H9 (cell line): ENCODE data around the gene IGSF9. TPM values are rescaled to one million over a fixed set of nuclear protein-coding genes. Genes with fewer than 3 reads are reported as not detected.

Experiments used
- DNase-seq: peaks from one replicate; pipeline ENCODE4 v3.0.0-alpha.2; 2017
- H2AFZ ChIP-seq: one replicate; pipeline ENCODE4 v1.6.1; 2013; ENCODE audit warnings: mild to moderate bottlenecking, low read length, control low read depth, moderate library complexity
- H2AK5ac ChIP-seq: 2 replicates; pipeline ENCODE4 v1.6.1; 2013; ENCODE audit warnings: low read length, control low read depth, mixed read lengths; ENCODE audit not compliant: insufficient read length
- H2BK120ac ChIP-seq: one replicate; pipeline ENCODE4 v1.6.1; 2013; ENCODE audit warnings: low read depth, mild to moderate bottlenecking, low read length, control low read depth, inconsistent platforms; ENCODE audit not compliant: poor library complexity, severe bottlenecking
- H2BK12ac ChIP-seq: 2 replicates; pipeline ENCODE4 v1.6.1; 2013; ENCODE audit warnings: low read length, control low read depth, mixed read lengths, low read depth; ENCODE audit not compliant: insufficient read length
- H2BK15ac ChIP-seq: 2 replicates; pipeline ENCODE4 v1.6.1; 2013; ENCODE audit warnings: low read depth, low read length, control low read depth
- H2BK20ac ChIP-seq: one replicate; pipeline ENCODE4 v1.6.1; 2013; ENCODE audit warnings: low read depth, mild to moderate bottlenecking, low read length, control low read depth, inconsistent platforms; ENCODE audit not compliant: poor library complexity, severe bottlenecking
- H2BK5ac ChIP-seq: 2 replicates; pipeline ENCODE4 v1.6.1; 2013; ENCODE audit warnings: low read length, control low read depth, mixed read lengths; ENCODE audit not compliant: insufficient read length
- H3K14ac ChIP-seq: 2 replicates; pipeline ENCODE4 v1.6.1; 2013; ENCODE audit warnings: low read length, control low read depth; ENCODE audit not compliant: insufficient read depth
- H3K18ac ChIP-seq: 2 replicates; pipeline ENCODE4 v1.6.1; 2013; ENCODE audit warnings: low read depth, mild to moderate bottlenecking, mixed read lengths, low read length, control low read depth; ENCODE audit not compliant: insufficient read length
- H3K23ac ChIP-seq: 2 replicates; pipeline ENCODE4 v1.6.1; 2013; ENCODE audit warnings: low read length, control low read depth, mixed read lengths, low read depth; ENCODE audit not compliant: insufficient read length
- H3K23me2 ChIP-seq: 2 replicates; pipeline ENCODE4 v1.6.1; 2013; ENCODE audit warnings: low read depth, mild to moderate bottlenecking, mixed read lengths, low read length, control low read depth; ENCODE audit not compliant: insufficient read length, poor library complexity, severe bottlenecking
- H3K27ac ChIP-seq: 2 replicates; pipeline ENCODE4 v1.5.1; 2013; ENCODE audit warnings: low read length, control low read depth, mixed read lengths, low read depth; ENCODE audit not compliant: insufficient read length
- H3K27me3 ChIP-seq: 2 replicates; pipeline ENCODE4 v1.6.1; 2013; ENCODE audit warnings: low read length, control low read depth, inconsistent platforms; ENCODE audit not compliant: insufficient read depth
- H3K4ac ChIP-seq: 2 replicates; pipeline ENCODE4 v1.6.1; 2013; ENCODE audit warnings: low read depth, mild to moderate bottlenecking, control low read depth, inconsistent platforms, low read length, moderate library complexity
- H3K4me1 ChIP-seq: 2 replicates; pipeline ENCODE4 v1.6.1; 2013; ENCODE audit warnings: low read length, control low read depth, inconsistent platforms; ENCODE audit not compliant: insufficient read depth
- H3K4me2 ChIP-seq: 2 replicates; pipeline ENCODE4 v1.6.1; 2013; ENCODE audit warnings: low read length, control low read depth, mixed read lengths; ENCODE audit not compliant: insufficient read length, insufficient read depth
- H3K56ac ChIP-seq: 2 replicates; pipeline ENCODE4 v1.6.1; 2013; ENCODE audit warnings: low read depth, mild to moderate bottlenecking, mixed read lengths, low read length, control low read depth; ENCODE audit not compliant: insufficient read length
- H3K79me1 ChIP-seq: 2 replicates; pipeline ENCODE4 v1.6.1; 2013; ENCODE audit warnings: low read depth, mild to moderate bottlenecking, moderate library complexity, low read length, control low read depth, inconsistent platforms; ENCODE audit not compliant: insufficient read depth, poor library complexity, severe bottlenecking
- H3K79me2 ChIP-seq: 2 replicates; pipeline ENCODE4 v1.6.1; 2013; ENCODE audit warnings: low read length, control low read depth, inconsistent platforms; ENCODE audit not compliant: insufficient read depth
- H3K9ac ChIP-seq: 2 replicates; pipeline ENCODE4 v1.6.1; 2013; ENCODE audit warnings: low read length, control low read depth, mixed read lengths; ENCODE audit not compliant: insufficient read length; ENCODE audit errors: extremely low read depth
- H3K9me3 ChIP-seq: one replicate; pipeline ENCODE4 v1.6.1; 2013; ENCODE audit warnings: low read depth, low read length, inconsistent platforms; ENCODE audit not compliant: control insufficient read depth
- H3T11ph ChIP-seq: one replicate; pipeline ENCODE4 v1.6.1; 2013; ENCODE audit warnings: mild to moderate bottlenecking, low read length, control low read depth, inconsistent platforms
- H4K20me1 ChIP-seq: one replicate; pipeline ENCODE4 v1.6.1; 2013; ENCODE audit not compliant: control insufficient read depth, insufficient read length, insufficient read depth
- H4K5ac ChIP-seq: 2 replicates; pipeline ENCODE4 v1.6.1; 2013; ENCODE audit warnings: low read depth, mild to moderate bottlenecking, mixed read lengths, low read length, control low read depth; ENCODE audit not compliant: insufficient read length
- H4K8ac ChIP-seq: replicated peaks from 2 replicates; pipeline ENCODE4 v1.6.1; 2013; ENCODE audit warnings: low read length, control low read depth, mixed read lengths, low read depth; ENCODE audit not compliant: insufficient read length
- H4K91ac ChIP-seq: 2 replicates; pipeline ENCODE4 v1.6.1; 2013; ENCODE audit warnings: low read depth, mild to moderate bottlenecking, moderate library complexity, mixed read lengths, low read length, control low read depth; ENCODE audit not compliant: insufficient read length
- H3K27ac Mint-ChIP-seq, 3 experiments: 2 replicates in 2 of 3; 3 replicates in 1 of 3; pipeline ENCODE4 v1.8.0; 2020 to 2021; ENCODE audit warnings: mixed read lengths in 3 of 3, mild to moderate bottlenecking in 1 of 3, moderate library complexity in 1 of 3
- H3K27me3 Mint-ChIP-seq: 2 replicates; pipeline ENCODE4 v1.8.0; 2021; ENCODE audit warnings: low read depth, mild to moderate bottlenecking, moderate library complexity, mixed read lengths
- H3K36me3 Mint-ChIP-seq, 3 experiments: 2 replicates in 2 of 3; 3 replicates in 1 of 3; pipeline ENCODE4 v1.8.0; 2020 to 2021; ENCODE audit warnings: low read depth in 3 of 3, mixed read lengths in 3 of 3; ENCODE audit not compliant: insufficient read depth in 1 of 3
- H3K4me1 Mint-ChIP-seq, 2 experiments: 2 replicates each; pipeline ENCODE4 v1.8.0; 2020; ENCODE audit warnings: mixed read lengths in 2 of 2
- H3K4me3 Mint-ChIP-seq, 2 experiments: 2 replicates in 1 of 2; 3 replicates in 1 of 2; pipeline ENCODE4 v1.8.0; 2020 to 2021; ENCODE audit warnings: mild to moderate bottlenecking in 2 of 2, mixed read lengths in 2 of 2, moderate library complexity in 1 of 2
- H3K9me3 Mint-ChIP-seq, 2 experiments: 2 replicates in 1 of 2; 3 replicates in 1 of 2; pipeline ENCODE4 v1.8.0; 2020; ENCODE audit warnings: mild to moderate bottlenecking in 2 of 2, mixed read lengths in 2 of 2, moderate library complexity in 1 of 2
- CTCF ChIP-seq: fragments of 200-600 bp; sonication (generic); conservative IDR thresholded peaks from 3 replicates; pipeline ENCODE4 v1.8.0; 2021; ENCODE audit warnings: antibody characterized with exemption, mild to moderate bottlenecking
- WGBS: extraction: QIAGEN DNeasy Blood & Tissue Kit; methylation state at CpG from one replicate; pipeline ENCODE4 v1.1.7; 2013; ENCODE audit warnings: missing lambda C conversion rate, low lambda C conversion rate, mixed read lengths; ENCODE audit not compliant: insufficient read length; ENCODE audit errors: extremely low coverage; 5-methylcytosine and 5-hydroxymethylcytosine counted together
- total RNA-seq: library from RNA; stranded (reverse); gene quantifications from 2 replicates; pipeline ENCODE4 v1.2.1, GENCODE V29; 2021

Gene IGSF9
- total RNA-seq, 1 experiment from 2014 or later: 11.3 TPM

GRCh38 chr1:159953536-159954515 lies 8.4 kb upstream of the IGSF9 start, which contains the start of gene SLAMF9:
SLAMF9 (minus strand) TSS chr1:159954237; CDS start chr1:159954137, 100 bp downstream.
- Histone ChIP-seq H3K79me2 (no peaks in the 10 kb centered on the region), H3T11ph (no peak within 1 kb of the TSS), H3K27me3 (no peaks in the 10 kb centered on the region; the same call in 1 of the 2 replicates), H4K20me1 (no peaks in the 10 kb centered on the region), H3K9ac (no peak within 1 kb of the TSS), H3K9me3 (no peaks in the 10 kb centered on the region), H2AFZ (no peak within 1 kb of the TSS), H2BK20ac (no peak within 1 kb of the TSS), H3K4ac (no peak within 1 kb of the TSS), H3K18ac (no peak within 1 kb of the TSS), H3K23me2 (no peaks in the 10 kb centered on the region), H3K4me2 (no peak within 1 kb of the TSS), H2BK12ac (no peak within 1 kb of the TSS), H3K4me1 (no peaks in the 10 kb centered on the region), H2BK15ac (no peak within 1 kb of the TSS), H2AK5ac (no peak within 1 kb of the TSS), H3K79me1 (no peaks in the 10 kb centered on the region), H3K27ac (no peak within 1 kb of the TSS), H3K56ac (no peak within 1 kb of the TSS), H3K23ac (no peak within 1 kb of the TSS), H3K14ac (no peak within 1 kb of the TSS), H2BK120ac (no peak within 1 kb of the TSS), H4K5ac (no peak within 1 kb of the TSS), H4K91ac (no peak within 1 kb of the TSS), H2BK5ac (no peak within 1 kb of the TSS), H4K8ac (no peak within 1 kb of the TSS)
- Mint-ChIP-seq H3K36me3 (no peaks in the 10 kb centered on the region), H3K27me3 (peaks cover 22% of the 10 kb centered on the region), H3K4me3 (no peak within 1 kb of the TSS; a peak in 1 of 5 replicates), H3K27ac (peak within 1 kb of the TSS in 1 of 3 experiments; percentile 10; a peak in 2 of 7 replicates), H3K4me1 (peaks cover 0 to 1% of the 10 kb centered on the region in 2 experiments; a peak in 1 of 4 replicates), H3K9me3 (no peaks in the 10 kb centered on the region)
- no peak for TF ChIP-seq CTCF
- peak; percentile 10 for DNase-seq
- no CpG with 5 or more reads among the region's 11 CpGs for WGBS
